Neutrophil (primary cell): ENCODE measurements around the gene ST6GALNAC1.

ENCODE experiments used
- H3K27ac ChIP-seq: fragments of 200-600 bp; sonication (generic); 2 replicates; pipeline ENCODE4 v1.5.1; 2016; ENCODE audit warnings: mild to moderate bottlenecking, moderate library complexity
- H3K27me3 ChIP-seq: fragments of 200-600 bp; sonication (generic); 2 replicates; pipeline ENCODE4 v1.6.0; 2016; ENCODE audit warnings: mild to moderate bottlenecking
- H3K36me3 ChIP-seq: fragments of 200-600 bp; sonication (generic); 2 replicates; pipeline ENCODE4 v1.5.1; 2017
- H3K4me1 ChIP-seq, 2 experiments: fragments of 200-600 bp in 1 of 2; sonication (generic) in 1 of 2; 1 replicate in 1 of 2; 2 replicates in 1 of 2; pipeline versions ENCODE4 v1.5.1 to v1.6.1; 2013 to 2016; ENCODE audit warnings: low read depth in 1 of 2, low read length in 1 of 2, mild to moderate bottlenecking in 1 of 2, moderate library complexity in 1 of 2; ENCODE audit not compliant: control insufficient read depth in 1 of 2, insufficient read depth in 1 of 2
- H3K4me3 ChIP-seq, 2 experiments: fragments of 200-600 bp in 1 of 2; sonication (generic) in 1 of 2; 1 replicate in 1 of 2; 2 replicates in 1 of 2; pipeline ENCODE4 v1.5.1; 2013 to 2016; ENCODE audit warnings: low read depth in 1 of 2, low read length in 1 of 2, mild to moderate bottlenecking in 1 of 2, moderate library complexity in 1 of 2
- H3K9me3 ChIP-seq: fragments of 200-600 bp; sonication (generic); 2 replicates; pipeline ENCODE4 v1.5.1; 2016
- CTCF ChIP-seq: fragments of 200-600 bp; sonication (generic); IDR thresholded peaks from 2 replicates; pipeline ENCODE4 v1.5.1; 2016; ENCODE audit warnings: antibody characterized with exemption

Gene ST6GALNAC1

GRCh38 chr17:76672892-76673291 is 29.3 kb upstream of the ST6GALNAC1 start:
- no peak for TF ChIP-seq CTCF
- Histone ChIP-seq H3K36me3 (no peaks in the 10 kb centered on the region), H3K27ac (no peak overlapping the region), H3K4me1 (peaks cover 14 to 19% of the 10 kb centered on the region in 2 experiments), H3K9me3 (no peaks in the 10 kb centered on the region), H3K27me3 (no peaks in the 10 kb centered on the region), H3K4me3 (no peak overlapping the region)

GRCh38 chr17:76672270-76672851 is 28.8 kb upstream of the ST6GALNAC1 start:
- Histone ChIP-seq H3K9me3 (no peaks in the 10 kb centered on the region), H3K4me1 (peaks cover 14 to 19% of the 10 kb centered on the region in 2 experiments), H3K27ac (peak overlapping the region; percentile 76), H3K4me3 (peak overlapping the region; percentile 75 to 83), H3K36me3 (no peaks in the 10 kb centered on the region), H3K27me3 (no peaks in the 10 kb centered on the region)
- TF ChIP-seq CTCF, result no peak

GRCh38 chr17:76671912-76672262 is 28.3 kb upstream of the ST6GALNAC1 start:
- H3K9me3 ChIP-seq, result no peaks in the 10 kb centered on the region
- H3K4me1 ChIP-seq, result peaks cover 14 to 19% of the 10 kb centered on the region in 2 experiments
- H3K27ac ChIP-seq, result peak overlapping the region; percentile 76
- TF ChIP-seq CTCF, result no peak
- peak overlapping the region; percentile 75 to 83 for H3K4me3 ChIP-seq
- no peaks in the 10 kb centered on the region for H3K27me3 ChIP-seq
- H3K36me3 ChIP-seq, result no peaks in the 10 kb centered on the region

- Histone ChIP-seq H3K4me1 (peaks cover 14 to 19% of the 10 kb centered on the region in 2 experiments), H3K9me3 (no peaks in the 10 kb centered on the region), H3K27me3 (no peaks in the 10 kb centered on the region), H3K27ac (peak overlapping the region; percentile 76), H3K36me3 (no peaks in the 10 kb centered on the region), H3K4me3 (peak overlapping the region; percentile 75 to 83)
- TF ChIP-seq CTCF, result no peak
Observed at GRCh38 chr17:76671123-76671911, 27.8 kb upstream of the ST6GALNAC1 start.

- Histone ChIP-seq H3K9me3 (no peaks in the 10 kb centered on the region), H3K4me1 (peaks cover 14 to 19% of the 10 kb centered on the region in 2 experiments), H3K27ac (no peak overlapping the region), H3K4me3 (no peak overlapping the region), H3K27me3 (no peaks in the 10 kb centered on the region), H3K36me3 (no peaks in the 10 kb centered on the region)
- TF ChIP-seq CTCF, result no peak
Observed at GRCh38 chr17:76670718-76671122, 27.2 kb upstream of the ST6GALNAC1 start.
